Muscle layer of duodenum (tissue), 2 donors: ENCODE results near the gene CR2.

Experiments used
- H3K27ac ChIP-seq: one replicate; pipeline ENCODE4 v1.7.0; 2013; ENCODE audit warnings: mild to moderate bottlenecking, low read length
- H3K27me3 ChIP-seq: one replicate; pipeline ENCODE4 v1.7.0; 2013; ENCODE audit warnings: low read depth, mild to moderate bottlenecking, control low read depth, low read length
- H3K36me3 ChIP-seq, 2 donors: one replicate each; pipeline ENCODE4 v1.7.0; 2013; ENCODE audit warnings: low read length in 2 of 2, control low read depth in 1 of 2, mild to moderate bottlenecking in 1 of 2; ENCODE audit not compliant: insufficient read depth in 2 of 2, control insufficient read depth in 1 of 2
- H3K4me1 ChIP-seq, 2 donors: one replicate each; pipeline ENCODE4 v1.7.0; 2013; ENCODE audit warnings: low read length in 2 of 2, mild to moderate bottlenecking in 2 of 2, control low read depth in 1 of 2, moderate library complexity in 1 of 2; ENCODE audit not compliant: insufficient read depth in 2 of 2, control insufficient read depth in 1 of 2
- H3K4me3 ChIP-seq, 2 donors: one replicate each; pipeline ENCODE4 v1.7.0; 2013; ENCODE audit warnings: low read length in 2 of 2, low read depth in 1 of 2, mild to moderate bottlenecking in 1 of 2
- H3K9me3 ChIP-seq, 2 donors: one replicate each; pipeline ENCODE4 v1.7.0; 2013; ENCODE audit warnings: low read length in 2 of 2, control low read depth in 1 of 2, mild to moderate bottlenecking in 1 of 2; ENCODE audit not compliant: control insufficient read depth in 1 of 2
- donor health status: healthy.

CR2 gene

GRCh38 chr1:207453710-207454045 is 450 bp upstream of the CR2 start:
- Histone ChIP-seq H3K27me3 (no peaks in the 10 kb centered on the region), H3K27ac (no peak overlapping the region), H3K36me3 (no peaks in the 10 kb centered on the region), H3K4me1 (peaks cover 0 to 15% of the 10 kb centered on the region in 2 donors), H3K9me3 (no peaks in the 10 kb centered on the region), H3K4me3 (peak overlapping the region; percentile 56 to 63)

- H3K27me3 ChIP-seq = no peaks in the 10 kb centered on the region
- H3K4me3 ChIP-seq = peak overlapping the region; percentile 56 to 63
- peaks cover 0 to 15% of the 10 kb centered on the region in 2 donors for H3K4me1 ChIP-seq
- no peaks in the 10 kb centered on the region for H3K36me3 ChIP-seq
- no peak overlapping the region for H3K27ac ChIP-seq
- no peaks in the 10 kb centered on the region for H3K9me3 ChIP-seq
These were observed 1.1 kb downstream of the CR2 start for GRCh38 chr1:207455183-207455754.

GRCh38 chr1:207458414-207458813 is 4.3 kb downstream of the CR2 start:
- Histone ChIP-seq H3K27ac (no peak overlapping the region), H3K27me3 (no peaks in the 10 kb centered on the region), H3K9me3 (no peaks in the 10 kb centered on the region), H3K4me1 (peaks cover 0 to 15% of the 10 kb centered on the region in 2 donors), H3K36me3 (no peaks in the 10 kb centered on the region), H3K4me3 (no peak overlapping the region)

- H3K4me3 ChIP-seq = no peak overlapping the region
- H3K4me1 ChIP-seq = peaks cover 0 to 13% of the 10 kb centered on the region in 2 donors
- H3K9me3 ChIP-seq = no peaks in the 10 kb centered on the region
- H3K27me3 ChIP-seq = no peaks in the 10 kb centered on the region
- no peaks in the 10 kb centered on the region for H3K36me3 ChIP-seq
- H3K27ac ChIP-seq = no peak overlapping the region
These were observed 4.9 kb downstream of the CR2 start for GRCh38 chr1:207459008-207459407.

- H3K27me3 ChIP-seq = no peaks in the 10 kb centered on the region
- H3K4me1 ChIP-seq = no peaks in the 10 kb centered on the region
- no peak overlapping the region for H3K4me3 ChIP-seq
- H3K9me3 ChIP-seq = no peaks in the 10 kb centered on the region
- no peak overlapping the region for H3K27ac ChIP-seq
- no peaks in the 10 kb centered on the region for H3K36me3 ChIP-seq
These were observed 7.5 kb downstream of the CR2 start for GRCh38 chr1:207461649-207462048.

- Histone ChIP-seq H3K4me3 (no peak overlapping the region), H3K9me3 (no peaks in the 10 kb centered on the region), H3K4me1 (no peaks in the 10 kb centered on the region), H3K27ac (no peak overlapping the region), H3K36me3 (no peaks in the 10 kb centered on the region), H3K27me3 (no peaks in the 10 kb centered on the region)
These were observed 8.4 kb downstream of the CR2 start for GRCh38 chr1:207462535-207462934.

- Histone ChIP-seq H3K9me3 (no peaks in the 10 kb centered on the region), H3K27ac (no peak overlapping the region), H3K36me3 (no peaks in the 10 kb centered on the region), H3K27me3 (no peaks in the 10 kb centered on the region), H3K4me3 (no peak overlapping the region), H3K4me1 (no peaks in the 10 kb centered on the region)
These were observed 8.9 kb downstream of the CR2 start for GRCh38 chr1:207463021-207463420.

GRCh38 chr1:207463571-207463970 is 9.4 kb downstream of the CR2 start:
- Histone ChIP-seq H3K9me3 (no peaks in the 10 kb centered on the region), H3K36me3 (no peaks in the 10 kb centered on the region), H3K4me3 (no peak overlapping the region), H3K4me1 (no peaks in the 10 kb centered on the region), H3K27ac (no peak overlapping the region), H3K27me3 (no peaks in the 10 kb centered on the region)

GRCh38 chr1:207470927-207471326 is 16.8 kb downstream of the CR2 start:
- H3K4me1 ChIP-seq = no peaks in the 10 kb centered on the region
- H3K27ac ChIP-seq = no peak overlapping the region
- no peaks in the 10 kb centered on the region for H3K27me3 ChIP-seq
- no peaks in the 10 kb centered on the region for H3K36me3 ChIP-seq
- H3K4me3 ChIP-seq = no peak overlapping the region
- H3K9me3 ChIP-seq = no peaks in the 10 kb centered on the region

GRCh38 chr1:207474210-207474609 is 20.1 kb downstream of the CR2 start:
- H3K27me3 ChIP-seq = no peaks in the 10 kb centered on the region
- H3K4me1 ChIP-seq = no peaks in the 10 kb centered on the region
- no peaks in the 10 kb centered on the region for H3K9me3 ChIP-seq
- no peaks in the 10 kb centered on the region for H3K36me3 ChIP-seq
- no peak overlapping the region for H3K4me3 ChIP-seq
- no peak overlapping the region for H3K27ac ChIP-seq

GRCh38 chr1:207486198-207486597 is 32.1 kb downstream of the CR2 start:
- H3K36me3 ChIP-seq = no peaks in the 10 kb centered on the region
- H3K4me1 ChIP-seq = no peaks in the 10 kb centered on the region
- no peak overlapping the region for H3K4me3 ChIP-seq
- H3K27ac ChIP-seq = no peak overlapping the region
- H3K27me3 ChIP-seq = no peaks in the 10 kb centered on the region
- H3K9me3 ChIP-seq = no peaks in the 10 kb centered on the region

- H3K9me3 ChIP-seq = no peaks in the 10 kb centered on the region
- H3K27ac ChIP-seq = no peak overlapping the region
- no peaks in the 10 kb centered on the region for H3K4me1 ChIP-seq
- no peaks in the 10 kb centered on the region for H3K36me3 ChIP-seq
- no peak overlapping the region for H3K4me3 ChIP-seq
- H3K27me3 ChIP-seq = no peaks in the 10 kb centered on the region
These were observed 33.5 kb downstream of the CR2 start for GRCh38 chr1:207487636-207488035.
